Measurements from ENCODE around the gene NOL6. TPM values are rescaled to one million over a fixed set of nuclear protein-coding genes. Genes with fewer than 3 reads are reported as not detected.

Gene NOL6
- total and polyA plus RNA-seq, 10 of the 15 experiments (the other 5 are each of a cell fraction or from before 2014, with no cell fraction given): 8.3 to 53.2 (median 33.1) TPM

DNA sequence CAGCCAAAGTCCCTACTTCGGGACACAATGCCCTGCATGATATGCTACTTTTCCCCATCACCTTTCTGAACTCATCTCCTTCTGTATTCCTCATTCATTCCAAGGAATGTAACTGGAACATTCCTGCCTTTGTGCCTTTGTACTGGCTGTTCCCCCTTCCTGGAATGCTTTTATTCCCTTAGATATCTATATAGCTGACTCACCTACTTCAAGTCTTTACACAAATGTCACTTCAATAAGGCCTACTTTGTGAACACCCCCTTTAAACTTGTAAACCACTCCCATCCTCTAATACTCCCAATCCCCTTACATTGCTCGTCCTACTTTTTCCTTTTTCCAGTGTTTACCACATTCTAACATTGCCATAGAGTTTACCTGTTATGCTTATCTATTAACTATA, 2.4 kb downstream of the NOL6 start:
- intact Hi-C loops (cut with micrococcal nuclease; ENCODE audit: unreplicated experiment) (no loop called here), in situ Hi-C loops (cut with MboI) (no loop called here)
- 95% methylated on average over 2 of the region's 2 CpGs for WGBS (ENCODE audit: insufficient coverage, insufficient replicate concordance, low lambda C conversion rate, missing lambda C conversion rate)
- ChIA-PET RAD21 (ENCODE audit: unreplicated experiment) (interaction anchor here (0.6 kb wide), 1 partner anchor 8 kb away, joined by 3 read pairs; no protein-coding TSS in a partner anchor), SMC1A (ENCODE audit: uncharacterized antibody, unreplicated experiment) (interaction anchor here (0.6 to 3.9 kb wide), 4 partner anchors 12 to 1380 kb away, joined by 3 to 20 read pairs (median 10); no protein-coding TSS in a partner anchor), POLR2A (no interaction called here), CTCF (interaction anchor here (0.7 to 14.3 kb wide), 4 partner anchors 18 to 97 kb away, joined by 3 to 154 read pairs (median 18); no protein-coding TSS in a partner anchor)
- no peak overlapping the region for H3K4me2 ChIP-seq (ENCODE audit: control insufficient read depth, insufficient read depth)
- no peaks in the 10 kb centered on the region for H3K9me3 ChIP-seq (replicated peaks; ENCODE audit: control insufficient read depth, insufficient read depth, low read length)
- peaks cover 17 to 32% of the 10 kb centered on the region in 2 experiments for H3K36me3 ChIP-seq (ENCODE audit: control insufficient read depth in 2 of 2, insufficient read depth in 2 of 2, low read length in 1 of 2)
- FAIRE-seq (no peak), ATAC-seq (no peak), DNase-seq (ENCODE audit: low read depth, low spot score) (no peak)
- no peak overlapping the region for H2AFZ ChIP-seq (ENCODE audit: control insufficient read depth, low read depth, low read length)
- no peak overlapping the region for H3K27ac ChIP-seq (ENCODE audit: control insufficient read depth, insufficient read depth)
- no peak overlapping the region for H3K4me3 ChIP-seq
- H3K79me2 ChIP-seq (ENCODE audit: control insufficient read depth, insufficient read depth, low read length): peaks cover 22% of the 10 kb centered on the region
- H4K20me1 ChIP-seq (ENCODE audit: control insufficient read depth, insufficient read depth): no peaks in the 10 kb centered on the region
- BruUV-seq (replicated peaks): no TSS peak
- H3K4me1 ChIP-seq (ENCODE audit: control insufficient read depth, insufficient read depth, low read length): peaks cover 7% of the 10 kb centered on the region
- TF ChIP-seq, protein P1, sequence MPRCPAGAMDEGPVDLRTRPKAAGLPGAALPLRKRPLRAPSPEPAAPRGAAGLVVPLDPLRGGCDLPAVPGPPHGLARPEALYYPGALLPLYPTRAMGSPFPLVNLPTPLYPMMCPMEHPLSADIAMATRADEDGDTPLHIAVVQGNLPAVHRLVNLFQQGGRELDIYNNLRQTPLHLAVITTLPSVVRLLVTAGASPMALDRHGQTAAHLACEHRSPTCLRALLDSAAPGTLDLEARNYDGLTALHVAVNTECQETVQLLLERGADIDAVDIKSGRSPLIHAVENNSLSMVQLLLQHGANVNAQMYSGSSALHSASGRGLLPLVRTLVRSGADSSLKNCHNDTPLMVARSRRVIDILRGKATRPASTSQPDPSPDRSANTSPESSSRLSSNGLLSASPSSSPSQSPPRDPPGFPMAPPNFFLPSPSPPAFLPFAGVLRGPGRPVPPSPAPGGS (IDR thresholded peaks at IDR 0.05; ENCODE audit: borderline replicate concordance, insufficient read depth, low read depth, low read length, poor library complexity, severe bottlenecking): no peak
- no peak for TF ChIP-seq ZNF207 (IDR thresholded peaks at IDR 0.05; ENCODE audit: borderline replicate concordance)
- TF ChIP-seq SMAD5 (IDR thresholded peaks at IDR 0.05; ENCODE audit: low read depth): no peak
- TF ChIP-seq, protein P2, sequence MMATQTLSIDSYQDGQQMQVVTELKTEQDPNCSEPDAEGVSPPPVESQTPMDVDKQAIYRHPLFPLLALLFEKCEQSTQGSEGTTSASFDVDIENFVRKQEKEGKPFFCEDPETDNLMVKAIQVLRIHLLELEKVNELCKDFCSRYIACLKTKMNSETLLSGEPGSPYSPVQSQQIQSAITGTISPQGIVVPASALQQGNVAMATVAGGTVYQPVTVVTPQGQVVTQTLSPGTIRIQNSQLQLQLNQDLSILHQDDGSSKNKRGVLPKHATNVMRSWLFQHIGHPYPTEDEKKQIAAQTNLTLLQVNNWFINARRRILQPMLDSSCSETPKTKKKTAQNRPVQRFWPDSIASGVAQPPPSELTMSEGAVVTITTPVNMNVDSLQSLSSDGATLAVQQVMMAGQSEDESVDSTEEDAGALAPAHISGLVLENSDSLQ (IDR thresholded peaks at IDR 0.05): no peak
- TF ChIP-seq, protein P3, sequence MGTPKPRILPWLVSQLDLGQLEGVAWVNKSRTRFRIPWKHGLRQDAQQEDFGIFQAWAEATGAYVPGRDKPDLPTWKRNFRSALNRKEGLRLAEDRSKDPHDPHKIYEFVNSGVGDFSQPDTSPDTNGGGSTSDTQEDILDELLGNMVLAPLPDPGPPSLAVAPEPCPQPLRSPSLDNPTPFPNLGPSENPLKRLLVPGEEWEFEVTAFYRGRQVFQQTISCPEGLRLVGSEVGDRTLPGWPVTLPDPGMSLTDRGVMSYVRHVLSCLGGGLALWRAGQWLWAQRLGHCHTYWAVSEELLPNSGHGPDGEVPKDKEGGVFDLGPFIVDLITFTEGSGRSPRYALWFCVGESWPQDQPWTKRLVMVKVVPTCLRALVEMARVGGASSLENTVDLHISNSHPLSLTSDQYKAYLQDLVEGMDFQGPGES (IDR thresholded peaks at IDR 0.05): no peak
- TF ChIP-seq STAT1 (conservative IDR thresholded peaks at IDR 0.05): no peak
- TF ChIP-seq, protein P4, sequence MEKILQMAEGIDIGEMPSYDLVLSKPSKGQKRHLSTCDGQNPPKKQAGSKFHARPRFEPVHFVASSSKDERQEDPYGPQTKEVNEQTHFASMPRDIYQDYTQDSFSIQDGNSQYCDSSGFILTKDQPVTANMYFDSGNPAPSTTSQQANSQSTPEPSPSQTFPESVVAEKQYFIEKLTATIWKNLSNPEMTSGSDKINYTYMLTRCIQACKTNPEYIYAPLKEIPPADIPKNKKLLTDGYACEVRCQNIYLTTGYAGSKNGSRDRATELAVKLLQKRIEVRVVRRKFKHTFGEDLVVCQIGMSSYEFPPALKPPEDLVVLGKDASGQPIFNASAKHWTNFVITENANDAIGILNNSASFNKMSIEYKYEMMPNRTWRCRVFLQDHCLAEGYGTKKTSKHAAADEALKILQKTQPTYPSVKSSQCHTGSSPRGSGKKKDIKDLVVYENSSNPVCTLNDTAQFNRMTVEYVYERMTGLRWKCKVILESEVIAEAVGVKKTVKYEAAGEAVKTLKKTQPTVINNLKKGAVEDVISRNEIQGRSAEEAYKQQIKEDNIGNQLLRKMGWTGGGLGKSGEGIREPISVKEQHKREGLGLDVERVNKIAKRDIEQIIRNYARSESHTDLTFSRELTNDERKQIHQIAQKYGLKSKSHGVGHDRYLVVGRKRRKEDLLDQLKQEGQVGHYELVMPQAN (conservative IDR thresholded peaks at IDR 0.05): no peak
- TF ChIP-seq ZNF274 (IDR thresholded peaks at IDR 0.05; ENCODE audit: insufficient read depth, insufficient read length): no peak
- no peak overlapping the region for H3K9ac ChIP-seq (ENCODE audit: control insufficient read depth, insufficient read depth, low read length)
- no peaks in the 10 kb centered on the region for H3K27me3 ChIP-seq (replicated peaks in 1 of 2; ENCODE audit: control insufficient read depth in 2 of 2, insufficient read depth in 2 of 2, low read length in 1 of 2)

All from GM12878 (cell line).